Endothelial cell (in vitro differentiated cells): ENCODE measurements around the gene PLSCR3. TPM values are rescaled to one million over a fixed set of nuclear protein-coding genes. Genes with fewer than 3 reads are reported as not detected.
A peak's percentile ranks its signal among the peaks of the same experiment; 100 is the strongest.

ENCODE experiments used
- DNase-seq: peaks from one replicate; pipeline ENCODE4 v3.0.0; 2021; ENCODE audit warnings: low spot score
- H3K27ac Mint-ChIP-seq: one replicate; pipeline ENCODE4 v1.8.0; 2021; ENCODE audit warnings: mixed read lengths, inconsistent platforms; ENCODE audit not compliant: unreplicated experiment
- H3K27me3 Mint-ChIP-seq: one replicate; pipeline ENCODE4 v1.8.0; 2021; ENCODE audit warnings: mild to moderate bottlenecking, moderate library complexity, mixed read lengths, inconsistent platforms; ENCODE audit not compliant: unreplicated experiment
- H3K36me3 Mint-ChIP-seq: one replicate; pipeline ENCODE4 v1.8.0; 2021; ENCODE audit warnings: mild to moderate bottlenecking, low read depth, mixed read lengths, inconsistent platforms; ENCODE audit not compliant: unreplicated experiment
- H3K4me1 Mint-ChIP-seq: one replicate; pipeline ENCODE4 v1.8.0; 2021; ENCODE audit warnings: mild to moderate bottlenecking, mixed read lengths, inconsistent platforms; ENCODE audit not compliant: unreplicated experiment
- H3K4me3 Mint-ChIP-seq: one replicate; pipeline ENCODE4 v1.8.0; 2021; ENCODE audit warnings: mild to moderate bottlenecking, mixed read lengths, inconsistent platforms; ENCODE audit not compliant: unreplicated experiment
- H3K9me3 Mint-ChIP-seq: one replicate; pipeline ENCODE4 v1.8.0; 2021; ENCODE audit warnings: mixed read lengths, inconsistent platforms; ENCODE audit not compliant: unreplicated experiment
- total RNA-seq: library from RNA; stranded (reverse); fragmentation: NEBNext Ultra II Directional; extraction: Animal tissue kit (Norgen Biotek cat#: 25700); gene quantifications from one replicate; pipeline ENCODE4 v1.2.1, GENCODE V29; 2021; ENCODE audit not compliant: unreplicated experiment
- TF ChIP-seq, protein P1 (sequence below): fragments of 200-600 bp; sonication (generic); IDR thresholded peaks from one replicate; pipeline ENCODE4 v1.5.0; 2021; ENCODE audit warnings: antibody characterized with exemption; ENCODE audit not compliant: unreplicated experiment

Gene PLSCR3
- total RNA-seq, 1 donor from 2014 or later: 74.2 TPM

GRCh38 chr17:7389924-7390910 lies 4.1 kb downstream of the PLSCR3 start:
- H3K36me3 Mint-ChIP-seq: peaks cover 16% of the 10 kb centered on the region
- H3K27me3 Mint-ChIP-seq: peaks cover 18% of the 10 kb centered on the region
- DNase-seq: no peak
- H3K27ac Mint-ChIP-seq: no peak overlapping the region
- TF ChIP-seq, protein P1, sequence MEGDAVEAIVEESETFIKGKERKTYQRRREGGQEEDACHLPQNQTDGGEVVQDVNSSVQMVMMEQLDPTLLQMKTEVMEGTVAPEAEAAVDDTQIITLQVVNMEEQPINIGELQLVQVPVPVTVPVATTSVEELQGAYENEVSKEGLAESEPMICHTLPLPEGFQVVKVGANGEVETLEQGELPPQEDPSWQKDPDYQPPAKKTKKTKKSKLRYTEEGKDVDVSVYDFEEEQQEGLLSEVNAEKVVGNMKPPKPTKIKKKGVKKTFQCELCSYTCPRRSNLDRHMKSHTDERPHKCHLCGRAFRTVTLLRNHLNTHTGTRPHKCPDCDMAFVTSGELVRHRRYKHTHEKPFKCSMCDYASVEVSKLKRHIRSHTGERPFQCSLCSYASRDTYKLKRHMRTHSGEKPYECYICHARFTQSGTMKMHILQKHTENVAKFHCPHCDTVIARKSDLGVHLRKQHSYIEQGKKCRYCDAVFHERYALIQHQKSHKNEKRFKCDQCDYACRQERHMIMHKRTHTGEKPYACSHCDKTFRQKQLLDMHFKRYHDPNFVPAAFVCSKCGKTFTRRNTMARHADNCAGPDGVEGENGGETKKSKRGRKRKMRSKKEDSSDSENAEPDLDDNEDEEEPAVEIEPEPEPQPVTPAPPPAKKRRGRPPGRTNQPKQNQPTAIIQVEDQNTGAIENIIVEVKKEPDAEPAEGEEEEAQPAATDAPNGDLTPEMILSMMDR: no peak
- peak overlapping the region; percentile 81 for H3K4me3 Mint-ChIP-seq
- peaks cover 39% of the 10 kb centered on the region for H3K4me1 Mint-ChIP-seq
- no peaks in the 10 kb centered on the region for H3K9me3 Mint-ChIP-seq

DNA sequence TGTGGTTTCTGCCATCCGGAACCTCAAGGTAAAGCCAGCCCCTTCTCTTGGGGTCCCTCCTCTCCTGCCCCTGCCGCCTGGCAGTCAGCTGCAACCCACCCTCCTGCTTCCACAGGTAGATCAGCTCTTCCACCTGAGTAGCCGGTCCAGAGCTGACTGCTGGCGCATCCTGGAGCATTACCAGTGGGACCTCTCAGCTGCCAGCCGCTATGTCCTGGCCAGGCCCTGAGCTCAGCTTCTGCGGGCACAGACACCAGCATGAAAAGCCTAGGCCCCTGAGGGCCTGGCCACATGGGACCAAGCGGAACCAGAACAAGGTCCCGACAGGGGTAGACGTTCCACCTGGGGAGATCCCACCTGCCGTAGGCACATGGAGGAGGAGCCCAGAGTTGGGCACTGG lies 5.5 kb downstream of the PLSCR3 start:
- peaks cover 18% of the 10 kb centered on the region for H3K27me3 Mint-ChIP-seq
- no peaks in the 10 kb centered on the region for H3K9me3 Mint-ChIP-seq
- no peak for DNase-seq
- H3K36me3 Mint-ChIP-seq: peaks cover 16% of the 10 kb centered on the region
- H3K4me1 Mint-ChIP-seq: peaks cover 37% of the 10 kb centered on the region
- TF ChIP-seq, protein P1: no peak
- H3K27ac Mint-ChIP-seq: no peak overlapping the region
- H3K4me3 Mint-ChIP-seq: no peak overlapping the region

DNA sequence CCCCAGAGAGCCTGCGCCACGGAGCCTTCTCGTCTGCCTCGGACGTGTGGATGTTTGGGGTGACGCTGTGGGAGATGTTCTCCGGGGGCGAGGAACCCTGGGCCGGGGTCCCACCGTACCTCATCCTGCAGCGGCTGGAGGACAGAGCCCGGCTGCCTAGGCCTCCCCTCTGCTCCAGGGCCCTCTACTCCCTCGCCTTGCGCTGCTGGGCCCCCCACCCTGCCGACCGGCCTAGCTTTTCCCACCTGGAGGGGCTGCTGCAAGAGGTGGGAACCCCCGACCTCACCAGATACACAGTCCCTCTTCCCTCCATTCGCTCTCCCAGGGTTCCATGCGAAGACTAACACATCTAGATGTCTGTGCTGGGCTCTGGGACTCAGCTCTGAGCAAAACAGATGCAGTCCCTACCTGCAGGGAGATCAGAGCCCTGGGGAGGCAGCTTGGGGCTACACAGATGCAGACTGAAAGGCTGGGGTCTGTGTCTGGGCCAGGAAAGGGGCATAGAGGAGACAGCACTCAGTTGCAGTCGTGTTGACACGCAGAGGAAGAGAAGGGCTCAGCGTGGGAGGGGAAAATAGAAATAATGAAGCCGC lies 9.7 kb downstream of the PLSCR3 start:
- Mint-ChIP-seq H3K4me3 (no peak overlapping the region), H3K36me3 (peaks cover 11% of the 10 kb centered on the region), H3K9me3 (no peaks in the 10 kb centered on the region), H3K27ac (no peak overlapping the region), H3K27me3 (peaks cover 27% of the 10 kb centered on the region), H3K4me1 (peaks cover 17% of the 10 kb centered on the region)
- TF ChIP-seq, protein P1: no peak
- DNase-seq: no peak

DNA sequence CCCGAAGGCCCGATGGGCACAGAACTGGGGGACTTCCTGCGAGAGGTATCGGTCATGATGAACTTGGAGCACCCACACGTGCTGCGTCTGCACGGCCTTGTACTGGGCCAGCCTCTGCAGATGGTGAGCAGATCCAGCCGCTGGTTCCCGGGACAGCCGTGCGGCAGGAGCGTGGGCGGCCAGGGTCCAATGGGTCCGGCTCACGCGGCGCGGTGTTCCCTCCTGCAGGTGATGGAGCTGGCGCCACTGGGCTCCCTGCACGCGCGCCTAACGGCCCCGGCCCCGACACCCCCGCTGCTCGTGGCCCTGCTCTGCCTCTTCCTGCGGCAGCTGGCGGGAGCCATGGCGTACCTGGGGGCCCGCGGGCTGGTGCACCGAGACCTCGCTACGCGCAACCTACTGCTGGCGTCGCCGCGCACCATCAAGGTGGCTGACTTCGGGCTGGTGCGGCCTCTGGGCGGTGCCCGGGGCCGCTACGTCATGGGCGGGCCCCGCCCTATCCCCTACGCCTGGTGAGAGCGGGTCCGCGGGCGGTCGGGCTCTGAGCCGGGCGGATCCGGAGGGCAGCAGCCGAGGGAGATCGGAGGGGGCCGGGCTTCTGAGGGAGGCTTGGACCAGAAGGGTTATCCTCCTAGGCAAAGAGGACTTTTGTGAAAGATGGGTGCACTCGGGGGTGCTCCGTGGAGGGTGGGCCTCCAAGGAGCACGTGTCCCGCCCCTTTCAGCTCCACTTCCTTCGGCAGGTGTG lies 10.4 kb downstream of the PLSCR3 start:
- Mint-ChIP-seq H3K4me3 (no peak overlapping the region), H3K9me3 (no peaks in the 10 kb centered on the region), H3K27me3 (peaks cover 28% of the 10 kb centered on the region), H3K27ac (no peak overlapping the region), H3K4me1 (peaks cover 14% of the 10 kb centered on the region), H3K36me3 (peaks cover 10% of the 10 kb centered on the region)
- TF ChIP-seq, protein P1: no peak
- DNase-seq: peak; percentile 55
